ENCODE results near the gene ZSCAN1. TPM values are rescaled to one million over a fixed set of nuclear protein-coding genes. Genes with fewer than 3 reads are reported as not detected.

The ZSCAN1 gene
- total RNA-seq, 1 experiment from 2014 or later: not detected

DNA sequence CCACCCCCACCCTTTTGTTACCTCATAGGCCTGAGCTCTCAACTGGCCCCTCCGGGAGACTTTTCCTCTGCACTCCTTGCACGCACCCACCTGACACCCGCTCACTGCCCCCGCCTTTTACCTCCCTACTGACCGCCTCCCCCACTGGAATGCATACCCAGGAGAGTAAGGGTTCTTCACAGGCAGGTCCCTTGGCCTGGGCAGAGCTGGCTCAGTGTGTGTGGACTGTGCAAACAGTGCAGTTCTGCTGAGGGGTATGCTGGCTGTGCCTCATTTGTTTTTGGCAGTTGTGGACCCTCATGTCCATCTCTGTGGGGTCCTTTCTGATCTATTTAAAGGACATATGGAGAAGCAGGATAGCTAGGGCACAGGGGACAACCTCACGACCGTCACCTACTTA is 59.2 kb downstream of the ZSCAN1 start:
- no TSS peak for BruUV-seq (replicated peaks)
- H3K36me3 ChIP-seq (ENCODE audit: control insufficient read depth, insufficient read depth, low read length): no peaks in the 10 kb centered on the region
- no peaks in the 10 kb centered on the region for H3K27me3 ChIP-seq (ENCODE audit: control insufficient read depth, insufficient read depth, low read length)
- DNase-seq (ENCODE audit: low read depth, low spot score) (no peak), ATAC-seq (no peak)
- in situ Hi-C loops (cut with HindIII; ENCODE audit: low pct_unique_long_range_greater_than_20kb, low sequenced_read_pairs): no loop called here
- no peaks in the 10 kb centered on the region for H3K4me1 ChIP-seq (ENCODE audit: control insufficient read depth, insufficient read depth, low read length)
- intact Hi-C loops (cut with micrococcal nuclease; ENCODE audit: unreplicated experiment): no loop called here
- no peak overlapping the region for H3K27ac ChIP-seq (ENCODE audit: low read length)
- peaks cover 2% of the 10 kb centered on the region; the same call in 1 of the 2 replicates for H3K9me3 ChIP-seq (ENCODE audit: control insufficient read depth, insufficient read depth, low read depth, low read length)
- TF ChIP-seq, protein P1, sequence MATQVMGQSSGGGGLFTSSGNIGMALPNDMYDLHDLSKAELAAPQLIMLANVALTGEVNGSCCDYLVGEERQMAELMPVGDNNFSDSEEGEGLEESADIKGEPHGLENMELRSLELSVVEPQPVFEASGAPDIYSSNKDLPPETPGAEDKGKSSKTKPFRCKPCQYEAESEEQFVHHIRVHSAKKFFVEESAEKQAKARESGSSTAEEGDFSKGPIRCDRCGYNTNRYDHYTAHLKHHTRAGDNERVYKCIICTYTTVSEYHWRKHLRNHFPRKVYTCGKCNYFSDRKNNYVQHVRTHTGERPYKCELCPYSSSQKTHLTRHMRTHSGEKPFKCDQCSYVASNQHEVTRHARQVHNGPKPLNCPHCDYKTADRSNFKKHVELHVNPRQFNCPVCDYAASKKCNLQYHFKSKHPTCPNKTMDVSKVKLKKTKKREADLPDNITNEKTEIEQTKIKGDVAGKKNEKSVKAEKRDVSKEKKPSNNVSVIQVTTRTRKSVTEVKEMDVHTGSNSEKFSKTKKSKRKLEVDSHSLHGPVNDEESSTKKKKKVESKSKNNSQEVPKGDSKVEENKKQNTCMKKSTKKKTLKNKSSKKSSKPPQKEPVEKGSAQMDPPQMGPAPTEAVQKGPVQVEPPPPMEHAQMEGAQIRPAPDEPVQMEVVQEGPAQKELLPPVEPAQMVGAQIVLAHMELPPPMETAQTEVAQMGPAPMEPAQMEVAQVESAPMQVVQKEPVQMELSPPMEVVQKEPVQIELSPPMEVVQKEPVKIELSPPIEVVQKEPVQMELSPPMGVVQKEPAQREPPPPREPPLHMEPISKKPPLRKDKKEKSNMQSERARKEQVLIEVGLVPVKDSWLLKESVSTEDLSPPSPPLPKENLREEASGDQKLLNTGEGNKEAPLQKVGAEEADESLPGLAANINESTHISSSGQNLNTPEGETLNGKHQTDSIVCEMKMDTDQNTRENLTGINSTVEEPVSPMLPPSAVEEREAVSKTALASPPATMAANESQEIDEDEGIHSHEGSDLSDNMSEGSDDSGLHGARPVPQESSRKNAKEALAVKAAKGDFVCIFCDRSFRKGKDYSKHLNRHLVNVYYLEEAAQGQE (IDR thresholded peaks at IDR 0.05; ENCODE audit: insufficient read depth in 1 of 2, low read depth in 2 of 2, low read length in 1 of 2): no peak
- no peak for TF ChIP-seq TCF7L2 (IDR thresholded peaks at IDR 0.05; ENCODE audit: low read depth, low read length)
- TF ChIP-seq, protein P2, sequence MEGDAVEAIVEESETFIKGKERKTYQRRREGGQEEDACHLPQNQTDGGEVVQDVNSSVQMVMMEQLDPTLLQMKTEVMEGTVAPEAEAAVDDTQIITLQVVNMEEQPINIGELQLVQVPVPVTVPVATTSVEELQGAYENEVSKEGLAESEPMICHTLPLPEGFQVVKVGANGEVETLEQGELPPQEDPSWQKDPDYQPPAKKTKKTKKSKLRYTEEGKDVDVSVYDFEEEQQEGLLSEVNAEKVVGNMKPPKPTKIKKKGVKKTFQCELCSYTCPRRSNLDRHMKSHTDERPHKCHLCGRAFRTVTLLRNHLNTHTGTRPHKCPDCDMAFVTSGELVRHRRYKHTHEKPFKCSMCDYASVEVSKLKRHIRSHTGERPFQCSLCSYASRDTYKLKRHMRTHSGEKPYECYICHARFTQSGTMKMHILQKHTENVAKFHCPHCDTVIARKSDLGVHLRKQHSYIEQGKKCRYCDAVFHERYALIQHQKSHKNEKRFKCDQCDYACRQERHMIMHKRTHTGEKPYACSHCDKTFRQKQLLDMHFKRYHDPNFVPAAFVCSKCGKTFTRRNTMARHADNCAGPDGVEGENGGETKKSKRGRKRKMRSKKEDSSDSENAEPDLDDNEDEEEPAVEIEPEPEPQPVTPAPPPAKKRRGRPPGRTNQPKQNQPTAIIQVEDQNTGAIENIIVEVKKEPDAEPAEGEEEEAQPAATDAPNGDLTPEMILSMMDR (IDR thresholded peaks at IDR 0.05): no peak
- no peak for TF ChIP-seq SIN3A (IDR thresholded peaks at IDR 0.05; ENCODE audit: borderline replicate concordance, insufficient read depth, low read depth, low read length)
- TF ChIP-seq POLR2AphosphoS5 (IDR thresholded peaks at IDR 0.05; ENCODE audit: low read depth, low read length): no peak
- ChIA-PET CTCF (interaction anchor here (1.2 kb wide), 1 partner anchor 234 kb away, joined by 6 read pairs; the partner anchor contains the start of gene ZSCAN22), POLR2A (interaction anchor here (0.6 to 0.7 kb wide), 2 partner anchors 19 to 267 kb away, joined by 3 to 14 read pairs; no protein-coding TSS in a partner anchor)
- no peak overlapping the region for H3K4me3 ChIP-seq (ENCODE audit: low read depth in 2 of 2, low read length in 2 of 2)

DNA sequence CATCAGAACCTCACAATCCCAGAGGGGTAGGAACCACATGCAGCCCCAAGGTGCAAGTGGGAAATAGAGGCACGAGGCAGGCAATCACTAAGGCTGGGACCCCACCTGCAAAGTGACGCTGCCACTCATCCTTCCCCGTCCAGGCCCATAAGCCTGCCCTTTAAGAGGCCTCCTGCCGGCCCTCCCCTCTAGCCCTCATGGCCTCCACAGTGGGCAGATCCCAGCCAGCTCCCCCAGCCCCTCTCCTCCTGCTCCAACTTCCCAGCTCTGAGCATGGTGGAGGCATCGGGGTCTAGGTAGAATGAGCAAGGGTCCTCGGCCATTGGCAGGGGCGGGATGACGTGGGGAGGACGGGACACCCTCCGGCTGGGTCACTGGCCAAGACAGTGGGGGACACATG is 61.5 kb downstream of the ZSCAN1 start:
- in situ Hi-C loops (cut with HindIII; ENCODE audit: low pct_unique_long_range_greater_than_20kb, low sequenced_read_pairs) (no loop called here), intact Hi-C loops (cut with micrococcal nuclease; ENCODE audit: unreplicated experiment) (no loop called here)
- no peak overlapping the region for H3K27ac ChIP-seq (ENCODE audit: low read length)
- H3K27me3 ChIP-seq (ENCODE audit: control insufficient read depth, insufficient read depth, low read length): no peaks in the 10 kb centered on the region
- no peaks in the 10 kb centered on the region for H3K36me3 ChIP-seq (ENCODE audit: control insufficient read depth, insufficient read depth, low read length)
- no peaks in the 10 kb centered on the region for H3K4me1 ChIP-seq (ENCODE audit: control insufficient read depth, insufficient read depth, low read length)
- DNase-seq (ENCODE audit: low read depth, low spot score): no peak
- no peaks in the 10 kb centered on the region for H3K9me3 ChIP-seq (ENCODE audit: control insufficient read depth, insufficient read depth, low read depth, low read length)
- POLR2A ChIA-PET: no interaction called here
- ATAC-seq: no peak
- CTCF ChIA-PET: no interaction called here
- H3K4me3 ChIP-seq (ENCODE audit: low read depth in 2 of 2, low read length in 2 of 2): no peak overlapping the region
- TF ChIP-seq, protein P1 (IDR thresholded peaks at IDR 0.05; ENCODE audit: insufficient read depth in 1 of 2, low read depth in 2 of 2, low read length in 1 of 2): no peak
- TF ChIP-seq TCF7L2 (IDR thresholded peaks at IDR 0.05; ENCODE audit: low read depth, low read length): no peak
- TF ChIP-seq, protein P2 (IDR thresholded peaks at IDR 0.05): no peak
- no peak for TF ChIP-seq POLR2AphosphoS5 (IDR thresholded peaks at IDR 0.05; ENCODE audit: low read depth, low read length)
- BruUV-seq (replicated peaks): no TSS peak
